ENCODE measurements around the gene COL23A1.

COL23A1 gene

GRCh38 chr5:178554311-178554710 lies 35.9 kb downstream of the COL23A1 start:
- DNase-seq (ENCODE audit: low read depth), result no peak

GRCh38 chr5:178553517-178553916 lies 36.7 kb downstream of the COL23A1 start:
- no peak for DNase-seq (ENCODE audit: low read depth)

GRCh38 chr5:178551468-178551867 lies 38.7 kb downstream of the COL23A1 start:
- DNase-seq (ENCODE audit: low read depth), result no peak

- DNase-seq (ENCODE audit: low read depth), result peak; percentile 7
Observed at GRCh38 chr5:178551059-178551458, 39.1 kb downstream of the COL23A1 start.

GRCh38 chr5:178548746-178549145 lies 41.4 kb downstream of the COL23A1 start:
- DNase-seq (ENCODE audit: low read depth), result no peak

- DNase-seq (ENCODE audit: low read depth), result no peak
Observed at GRCh38 chr5:178547753-178548415, 42.3 kb downstream of the COL23A1 start.

GRCh38 chr5:178547052-178547666 lies 43.0 kb downstream of the COL23A1 start:
- DNase-seq (ENCODE audit: low read depth), result no peak

GRCh38 chr5:178546675-178547033 lies 43.5 kb downstream of the COL23A1 start:
- DNase-seq (ENCODE audit: low read depth), result no peak

GRCh38 chr5:178545941-178546674 lies 44.1 kb downstream of the COL23A1 start:
- DNase-seq (ENCODE audit: low read depth), result no peak

GRCh38 chr5:178545176-178545575 lies 45.0 kb downstream of the COL23A1 start:
- no peak for DNase-seq (ENCODE audit: low read depth)

- no peak for DNase-seq (ENCODE audit: low read depth)
Observed at GRCh38 chr5:178544166-178544834, 45.9 kb downstream of the COL23A1 start.

- DNase-seq (ENCODE audit: low read depth), result no peak
Observed at GRCh38 chr5:178542455-178542854, 47.7 kb downstream of the COL23A1 start.

GRCh38 chr5:178540526-178540925 lies 49.7 kb downstream of the COL23A1 start:
- no peak for DNase-seq (ENCODE audit: low read depth)

- no peak for DNase-seq (ENCODE audit: low read depth)
Observed at GRCh38 chr5:178538741-178539229, 51.4 kb downstream of the COL23A1 start.

GRCh38 chr5:178537467-178538371 lies 52.5 kb downstream of the COL23A1 start:
- no peak for DNase-seq (ENCODE audit: low read depth)

GRCh38 chr5:178536541-178537466 lies 53.4 kb downstream of the COL23A1 start:
- no peak for DNase-seq (ENCODE audit: low read depth)

GRCh38 chr5:178535299-178536175 lies 54.7 kb downstream of the COL23A1 start:
- DNase-seq (ENCODE audit: low read depth), result no peak

GRCh38 chr5:178533136-178533535 lies 57.1 kb downstream of the COL23A1 start:
- DNase-seq (ENCODE audit: low read depth), result no peak

GRCh38 chr5:178532666-178533065 lies 57.5 kb downstream of the COL23A1 start:
- no peak for DNase-seq (ENCODE audit: low read depth)

All from EH (cell line).